Endothelial cell of umbilical vein (primary cell): Measurements from ENCODE around the gene XRRA1. TPM values are rescaled to one million over a fixed set of nuclear protein-coding genes. Genes with fewer than 3 reads are reported as not detected.

Experiments
- BruUV-seq: library from RNA; stranded (reverse); fragments of 400-500 nt; replicated peaks from 2 replicates; lab custom pipeline; 2021; lab: Mats Ljungman, UMichigan
- CTCF ChIA-PET: fragments of 300-600, 350-600 bp; sonication (Branson Sonifier 250); formaldehyde crosslinking; loops from one replicate; lab custom pipeline; 2021; ENCODE audit warnings: antibody characterized with exemption, inconsistent platforms; lab: Charles Lee
- POLR2A ChIA-PET: fragments of 300-600, 350-600 bp; sonication (Branson Sonifier 250); formaldehyde crosslinking; loops from one replicate; lab custom pipeline; 2021; ENCODE audit warnings: antibody characterized with exemption, inconsistent platforms; lab: Charles Lee
- DNase-seq: peaks from one replicate; pipeline ENCODE4 v3.0.0-alpha.2; 2011; ENCODE audit warnings: low read depth, low spot score
- FAIRE-seq: peaks from 2 replicates; lab custom pipeline; 2011; peaks lifted over from hg19 to GRCh38; lab: Jason Lieb, UNC
- H2AFZ ChIP-seq: 2 replicates; pipeline ENCODE4 v1.6.0; 2012; ENCODE audit warnings: low read depth, low read length, control low read depth, inconsistent platforms
- H3K27ac ChIP-seq: 2 replicates; pipeline ENCODE4 v1.5.1; 2011; ENCODE audit warnings: low read depth, mild to moderate bottlenecking, control low read depth, low read length, moderate library complexity; ENCODE audit not compliant: insufficient read depth
- H3K27me3 ChIP-seq, 2 experiments: 2 replicates each; pipeline versions ENCODE4 v1.6.0 to v1.6.1; 2011; ENCODE audit warnings: low read length in 2 of 2, mixed read lengths in 1 of 2; ENCODE audit not compliant: control insufficient read depth in 2 of 2, insufficient read depth in 2 of 2
- H3K36me3 ChIP-seq, 2 experiments: 2 replicates in 1 of 2; 3 replicates in 1 of 2; pipeline ENCODE4 v1.5.1; 2011; ENCODE audit warnings: low read length in 2 of 2, mild to moderate bottlenecking in 1 of 2, moderate library complexity in 1 of 2; ENCODE audit not compliant: control insufficient read depth in 2 of 2, insufficient read depth in 2 of 2; ENCODE audit errors: extremely low read depth in 1 of 2
- H3K4me1 ChIP-seq: 3 replicates; pipeline ENCODE4 v1.5.1; 2011; ENCODE audit warnings: mild to moderate bottlenecking, low read length; ENCODE audit not compliant: control insufficient read depth, insufficient read depth; ENCODE audit errors: extremely low read depth
- H3K4me2 ChIP-seq: 2 replicates; pipeline ENCODE4 v1.6.1; 2011; ENCODE audit warnings: low read length, control low read depth, mixed read lengths; ENCODE audit not compliant: insufficient read depth
- H3K4me3 ChIP-seq, 3 experiments: fragments of 200-600 bp in 1 of 3; sonication (generic), shearing (Covaris generic) in 1 of 3; replicated peaks in 1 of 3; 2 replicates each; pipeline ENCODE4 v1.5.1; 2011 to 2016; ENCODE audit warnings: control low read depth in 3 of 3, low read length in 3 of 3, mild to moderate bottlenecking in 2 of 3, inconsistent platforms in 1 of 3, low read depth in 1 of 3, moderate library complexity in 1 of 3; ENCODE audit not compliant: insufficient read depth in 1 of 3
- H3K79me2 ChIP-seq: 2 replicates; pipeline ENCODE4 v1.6.0; 2012; ENCODE audit warnings: low read length, inconsistent platforms; ENCODE audit not compliant: control insufficient read depth, insufficient read depth
- H3K9ac ChIP-seq: replicated peaks from 2 replicates; pipeline ENCODE3; 2011; ENCODE audit warnings: low read length, control low read depth; ENCODE audit not compliant: insufficient read depth; ENCODE audit errors: extremely low read depth
- H3K9me1 ChIP-seq: replicated peaks from 3 replicates; pipeline ENCODE4 v1.6.0; 2011; ENCODE audit warnings: mild to moderate bottlenecking, low read length; ENCODE audit not compliant: control insufficient read depth, insufficient read depth; ENCODE audit errors: extremely low read depth
- H3K9me3 ChIP-seq: replicated peaks from 2 replicates; pipeline ENCODE4 v1.5.1; 2012; ENCODE audit warnings: low read length, inconsistent platforms; ENCODE audit not compliant: control insufficient read depth, insufficient read depth
- H4K20me1 ChIP-seq: replicated peaks from 2 replicates; pipeline ENCODE3; 2011; ENCODE audit warnings: mild to moderate bottlenecking, low read length; ENCODE audit not compliant: control insufficient read depth, insufficient read depth; ENCODE audit errors: extremely low read depth
- CTCF ChIP-seq, 2 donors: IDR thresholded peaks; 1 replicate in 1 of 2; 2 replicates in 1 of 2; pipeline ENCODE4 v1.5.1; 2011; ENCODE audit warnings: low read length in 2 of 2, mild to moderate bottlenecking in 2 of 2, moderate library complexity in 2 of 2, control low read depth in 1 of 2, inconsistent platforms in 1 of 2, low read depth in 1 of 2; ENCODE audit not compliant: insufficient read depth in 1 of 2; ENCODE audit errors: extremely low read depth in 1 of 2
- EZH2 ChIP-seq: IDR thresholded peaks from 2 replicates; pipeline ENCODE4 v1.6.1; 2012; ENCODE audit warnings: borderline replicate concordance, low read depth, mild to moderate bottlenecking, moderate library complexity, low read length, inconsistent platforms; ENCODE audit not compliant: severe bottlenecking
- FOS ChIP-seq: IDR thresholded peaks from 2 replicates; pipeline ENCODE4 v1.6.1; 2011; ENCODE audit warnings: mild to moderate bottlenecking, low read length, moderate library complexity, borderline replicate concordance; ENCODE audit not compliant: insufficient read depth
- GATA2 ChIP-seq: IDR thresholded peaks from 2 replicates; pipeline ENCODE4 v1.7.0; 2011; ENCODE audit warnings: low read depth, mild to moderate bottlenecking, moderate library complexity, mixed read lengths, low read length; ENCODE audit not compliant: insufficient read length, insufficient read depth
- JUN ChIP-seq: IDR thresholded peaks from 2 replicates; pipeline ENCODE4 v1.6.1; 2011; ENCODE audit warnings: borderline replicate concordance, low read depth; ENCODE audit not compliant: insufficient read length, insufficient read depth
- MAX ChIP-seq: IDR thresholded peaks from 2 replicates; pipeline ENCODE4 v1.6.1; 2011; ENCODE audit not compliant: insufficient read depth, insufficient read length
- MYC ChIP-seq: IDR thresholded peaks from one replicate; pipeline ENCODE4 v1.6.1; 2011; ENCODE audit warnings: mild to moderate bottlenecking, low read depth, low read length
- POLR2A ChIP-seq: IDR thresholded peaks from 2 replicates; pipeline ENCODE4 v1.6.1; 2012; ENCODE audit warnings: low read depth, mild to moderate bottlenecking, control low read depth, low read length
- POLR2AphosphoS5 ChIP-seq: IDR thresholded peaks from 2 replicates; pipeline ENCODE4 v1.6.1; 2012; ENCODE audit warnings: low read depth, mild to moderate bottlenecking, control low read depth, low read length, moderate library complexity; ENCODE audit not compliant: insufficient read depth
- dilution Hi-C: fragments of 300-500 bp; cut with MboI; formaldehyde crosslinking; loops from one replicate; pipeline ENCODE4 v1.15.0; 2019; ENCODE audit warnings: low sequenced_read_pairs; ENCODE audit not compliant: extremely low pct_ligation_motif_present
- intact Hi-C: fragments of 100-400 bp; cut with micrococcal nuclease; formaldehyde crosslinking; loops from one replicate; pipeline ENCODE4 v1.10.0; 2022
- polyA plus RNA-seq, 4 experiments: library from polyadenylated mRNA; depleted of rRNA in 3 of 4; stranded (reverse) in 3 of 4; unstranded in 1 of 4; fragments of >200 nt; gene quantifications; 2 replicates each; pipeline versions ENCODE4 v1.2.1 to v1.2.3, GENCODE V29; 2011 to 2012; ENCODE audit warnings: missing spikeins in 1 of 4
- total RNA-seq: library from RNA; stranded (reverse); gene quantifications from 2 replicates; pipeline ENCODE4 v1.2.3, GENCODE V29; 2021

XRRA1 gene
- total and polyA plus RNA-seq, 2 donors (not counting 3 experiments of a cell fraction or from before 2014, with no cell fraction given): 8.6 to 11.2 TPM

GRCh38 chr11:74984070-74984469 lies 35.2 kb upstream of the XRRA1 start:
- intact Hi-C loops (no loop called here), dilution Hi-C loops (no loop called here)
- ChIA-PET CTCF (interaction anchor here (0.8 kb wide), 1 partner anchor 39 kb away, joined by 3 read pairs; no protein-coding TSS in a partner anchor), POLR2A (no interaction called here)
- no peak for TF ChIP-seq POLR2A
- no peak for TF ChIP-seq CTCF (IDR thresholded peaks at IDR 0.05; ENCODE audit: extremely low read depth in 1 of 2, insufficient read depth in 1 of 2, low read depth in 1 of 2, low read length in 2 of 2)
- TF ChIP-seq JUN: no peak
- TF ChIP-seq FOS: no peak
- TF ChIP-seq EZH2: no peak
- TF ChIP-seq POLR2AphosphoS5: no peak
- TF ChIP-seq MYC: no peak
- no peak for TF ChIP-seq MAX
- no peak for TF ChIP-seq GATA2
- DNase-seq (no peak), FAIRE-seq (no peak)
- Histone ChIP-seq H3K27ac (no peak overlapping the region), H4K20me1 (no peaks in the 10 kb centered on the region), H2AFZ (no peak overlapping the region), H3K27me3 (no peaks in the 10 kb centered on the region), H3K9me1 (no peaks in the 10 kb centered on the region), H3K9me3 (no peaks in the 10 kb centered on the region), H3K4me3 (no peak overlapping the region), H3K36me3 (peaks cover 0 to 3% of the 10 kb centered on the region in 2 experiments), H3K9ac (no peak overlapping the region), H3K79me2 (no peaks in the 10 kb centered on the region), H3K4me1 (peaks cover 5% of the 10 kb centered on the region), H3K4me2 (no peak overlapping the region)
- no TSS peak for BruUV-seq
